ENCODE data around the gene PROSER2.

The PROSER2 gene

GRCh38 chr10:11822809-11823121 is 391 bp upstream of the PROSER2 start:
- no peak for TF ChIP-seq EGR1 (IDR thresholded peaks at IDR 0.05)
- TF ChIP-seq NFIC (IDR thresholded peaks at IDR 0.05), result no peak
- TF ChIP-seq ZBTB7A (IDR thresholded peaks at IDR 0.05; ENCODE audit: low read depth), result no peak
- TF ChIP-seq REST (IDR thresholded peaks at IDR 0.05; ENCODE audit: low read depth), result no peak
- TF ChIP-seq CEBPB (IDR thresholded peaks at IDR 0.05), result no peak
- TF ChIP-seq, protein P1, sequence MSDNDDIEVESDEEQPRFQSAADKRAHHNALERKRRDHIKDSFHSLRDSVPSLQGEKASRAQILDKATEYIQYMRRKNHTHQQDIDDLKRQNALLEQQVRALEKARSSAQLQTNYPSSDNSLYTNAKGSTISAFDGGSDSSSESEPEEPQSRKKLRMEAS (IDR thresholded peaks at IDR 0.05), result no peak
- TF ChIP-seq TAF1 (IDR thresholded peaks at IDR 0.05; ENCODE audit: low read depth), result no peak
- TF ChIP-seq TCF12 (IDR thresholded peaks at IDR 0.05; ENCODE audit: low read depth), result no peak
- no peak for TF ChIP-seq FOXM1 (IDR thresholded peaks at IDR 0.05; ENCODE audit: borderline replicate concordance, low read depth)
- no peak for TF ChIP-seq TEAD4 (IDR thresholded peaks at IDR 0.05)

GRCh38 chr10:11823989-11824346 is 812 bp downstream of the PROSER2 start:
- TF ChIP-seq ZBTB7A (IDR thresholded peaks at IDR 0.05; ENCODE audit: low read depth) (no peak), EGR1 (IDR thresholded peaks at IDR 0.05) (no peak), TAF1 (IDR thresholded peaks at IDR 0.05; ENCODE audit: low read depth) (no peak), TEAD4 (IDR thresholded peaks at IDR 0.05) (no peak), NFIC (IDR thresholded peaks at IDR 0.05) (no peak), YY1 (IDR thresholded peaks at IDR 0.05; ENCODE audit: low read depth) (no peak), RAD21 (IDR thresholded peaks at IDR 0.05; ENCODE audit: low read depth) (no peak), TCF12 (IDR thresholded peaks at IDR 0.05; ENCODE audit: low read depth) (no peak), USF1 (IDR thresholded peaks at IDR 0.05) (no peak), CREB1 (IDR thresholded peaks at IDR 0.05; ENCODE audit: low read depth) (no peak), CEBPB (IDR thresholded peaks at IDR 0.05) (no peak), FOXM1 (IDR thresholded peaks at IDR 0.05; ENCODE audit: borderline replicate concordance, low read depth) (no peak), REST (IDR thresholded peaks at IDR 0.05; ENCODE audit: low read depth) (no peak), EP300 (IDR thresholded peaks at IDR 0.05; ENCODE audit: borderline replicate concordance) (no peak)
- TF ChIP-seq, protein P1 (IDR thresholded peaks at IDR 0.05), result no peak

GRCh38 chr10:11824376-11824775 is 1.2 kb downstream of the PROSER2 start:
- TF ChIP-seq REST (IDR thresholded peaks at IDR 0.05; ENCODE audit: low read depth), result no peak
- TF ChIP-seq, protein P1 (IDR thresholded peaks at IDR 0.05), result no peak
- TF ChIP-seq CREB1 (IDR thresholded peaks at IDR 0.05; ENCODE audit: low read depth), result no peak
- TF ChIP-seq FOXM1 (IDR thresholded peaks at IDR 0.05; ENCODE audit: borderline replicate concordance, low read depth), result no peak
- TF ChIP-seq USF1 (IDR thresholded peaks at IDR 0.05), result no peak

GRCh38 chr10:11824825-11825224 is 1.7 kb downstream of the PROSER2 start:
- TF ChIP-seq RAD21 (IDR thresholded peaks at IDR 0.05; ENCODE audit: low read depth) (no peak), FOXM1 (IDR thresholded peaks at IDR 0.05; ENCODE audit: borderline replicate concordance, low read depth) (no peak), TEAD4 (IDR thresholded peaks at IDR 0.05) (no peak), USF1 (IDR thresholded peaks at IDR 0.05) (no peak), EP300 (IDR thresholded peaks at IDR 0.05; ENCODE audit: borderline replicate concordance) (no peak), REST (IDR thresholded peaks at IDR 0.05; ENCODE audit: low read depth) (no peak), TCF12 (IDR thresholded peaks at IDR 0.05; ENCODE audit: low read depth) (no peak), TAF1 (IDR thresholded peaks at IDR 0.05; ENCODE audit: low read depth) (no peak), YY1 (IDR thresholded peaks at IDR 0.05; ENCODE audit: low read depth) (no peak), CEBPB (IDR thresholded peaks at IDR 0.05) (no peak), CREB1 (IDR thresholded peaks at IDR 0.05; ENCODE audit: low read depth) (no peak), ZBTB7A (IDR thresholded peaks at IDR 0.05; ENCODE audit: low read depth) (no peak), NFIC (IDR thresholded peaks at IDR 0.05) (no peak), EGR1 (IDR thresholded peaks at IDR 0.05) (no peak)
- TF ChIP-seq, protein P1 (IDR thresholded peaks at IDR 0.05), result no peak
